H9 (cell line): Measurements from ENCODE around the gene STK32B. TPM values are rescaled to one million over a fixed set of nuclear protein-coding genes. Genes with fewer than 3 reads are reported as not detected.

Experiments
- DNase-seq: peaks from one replicate; pipeline ENCODE4 v3.0.0-alpha.2; 2017
- H2AFZ ChIP-seq: one replicate; pipeline ENCODE4 v1.6.1; 2013; ENCODE audit warnings: mild to moderate bottlenecking, low read length, control low read depth, moderate library complexity
- H2AK5ac ChIP-seq: 2 replicates; pipeline ENCODE4 v1.6.1; 2013; ENCODE audit warnings: low read length, control low read depth, mixed read lengths; ENCODE audit not compliant: insufficient read length
- H2BK120ac ChIP-seq: one replicate; pipeline ENCODE4 v1.6.1; 2013; ENCODE audit warnings: low read depth, mild to moderate bottlenecking, low read length, control low read depth, inconsistent platforms; ENCODE audit not compliant: poor library complexity, severe bottlenecking
- H2BK12ac ChIP-seq: 2 replicates; pipeline ENCODE4 v1.6.1; 2013; ENCODE audit warnings: low read length, control low read depth, mixed read lengths, low read depth; ENCODE audit not compliant: insufficient read length
- H2BK15ac ChIP-seq: 2 replicates; pipeline ENCODE4 v1.6.1; 2013; ENCODE audit warnings: low read depth, low read length, control low read depth
- H2BK20ac ChIP-seq: one replicate; pipeline ENCODE4 v1.6.1; 2013; ENCODE audit warnings: low read depth, mild to moderate bottlenecking, low read length, control low read depth, inconsistent platforms; ENCODE audit not compliant: poor library complexity, severe bottlenecking
- H2BK5ac ChIP-seq: 2 replicates; pipeline ENCODE4 v1.6.1; 2013; ENCODE audit warnings: low read length, control low read depth, mixed read lengths; ENCODE audit not compliant: insufficient read length
- H3K14ac ChIP-seq: 2 replicates; pipeline ENCODE4 v1.6.1; 2013; ENCODE audit warnings: low read length, control low read depth; ENCODE audit not compliant: insufficient read depth
- H3K18ac ChIP-seq: 2 replicates; pipeline ENCODE4 v1.6.1; 2013; ENCODE audit warnings: low read depth, mild to moderate bottlenecking, mixed read lengths, low read length, control low read depth; ENCODE audit not compliant: insufficient read length
- H3K23ac ChIP-seq: 2 replicates; pipeline ENCODE4 v1.6.1; 2013; ENCODE audit warnings: low read length, control low read depth, mixed read lengths, low read depth; ENCODE audit not compliant: insufficient read length
- H3K23me2 ChIP-seq: 2 replicates; pipeline ENCODE4 v1.6.1; 2013; ENCODE audit warnings: low read depth, mild to moderate bottlenecking, mixed read lengths, low read length, control low read depth; ENCODE audit not compliant: insufficient read length, poor library complexity, severe bottlenecking
- H3K27ac ChIP-seq: 2 replicates; pipeline ENCODE4 v1.5.1; 2013; ENCODE audit warnings: low read length, control low read depth, mixed read lengths, low read depth; ENCODE audit not compliant: insufficient read length
- H3K27me3 ChIP-seq: 2 replicates; pipeline ENCODE4 v1.6.1; 2013; ENCODE audit warnings: low read length, control low read depth, inconsistent platforms; ENCODE audit not compliant: insufficient read depth
- H3K4ac ChIP-seq: 2 replicates; pipeline ENCODE4 v1.6.1; 2013; ENCODE audit warnings: low read depth, mild to moderate bottlenecking, control low read depth, inconsistent platforms, low read length, moderate library complexity
- H3K4me1 ChIP-seq: 2 replicates; pipeline ENCODE4 v1.6.1; 2013; ENCODE audit warnings: low read length, control low read depth, inconsistent platforms; ENCODE audit not compliant: insufficient read depth
- H3K4me2 ChIP-seq: 2 replicates; pipeline ENCODE4 v1.6.1; 2013; ENCODE audit warnings: low read length, control low read depth, mixed read lengths; ENCODE audit not compliant: insufficient read length, insufficient read depth
- H3K56ac ChIP-seq: 2 replicates; pipeline ENCODE4 v1.6.1; 2013; ENCODE audit warnings: low read depth, mild to moderate bottlenecking, mixed read lengths, low read length, control low read depth; ENCODE audit not compliant: insufficient read length
- H3K79me1 ChIP-seq: 2 replicates; pipeline ENCODE4 v1.6.1; 2013; ENCODE audit warnings: low read depth, mild to moderate bottlenecking, moderate library complexity, low read length, control low read depth, inconsistent platforms; ENCODE audit not compliant: insufficient read depth, poor library complexity, severe bottlenecking
- H3K79me2 ChIP-seq: 2 replicates; pipeline ENCODE4 v1.6.1; 2013; ENCODE audit warnings: low read length, control low read depth, inconsistent platforms; ENCODE audit not compliant: insufficient read depth
- H3K9ac ChIP-seq: 2 replicates; pipeline ENCODE4 v1.6.1; 2013; ENCODE audit warnings: low read length, control low read depth, mixed read lengths; ENCODE audit not compliant: insufficient read length; ENCODE audit errors: extremely low read depth
- H3K9me3 ChIP-seq: one replicate; pipeline ENCODE4 v1.6.1; 2013; ENCODE audit warnings: low read depth, low read length, inconsistent platforms; ENCODE audit not compliant: control insufficient read depth
- H3T11ph ChIP-seq: one replicate; pipeline ENCODE4 v1.6.1; 2013; ENCODE audit warnings: mild to moderate bottlenecking, low read length, control low read depth, inconsistent platforms
- H4K20me1 ChIP-seq: one replicate; pipeline ENCODE4 v1.6.1; 2013; ENCODE audit not compliant: control insufficient read depth, insufficient read length, insufficient read depth
- H4K5ac ChIP-seq: 2 replicates; pipeline ENCODE4 v1.6.1; 2013; ENCODE audit warnings: low read depth, mild to moderate bottlenecking, mixed read lengths, low read length, control low read depth; ENCODE audit not compliant: insufficient read length
- H4K8ac ChIP-seq: replicated peaks from 2 replicates; pipeline ENCODE4 v1.6.1; 2013; ENCODE audit warnings: low read length, control low read depth, mixed read lengths, low read depth; ENCODE audit not compliant: insufficient read length
- H4K91ac ChIP-seq: 2 replicates; pipeline ENCODE4 v1.6.1; 2013; ENCODE audit warnings: low read depth, mild to moderate bottlenecking, moderate library complexity, mixed read lengths, low read length, control low read depth; ENCODE audit not compliant: insufficient read length
- H3K27ac Mint-ChIP-seq, 3 experiments: 2 replicates in 2 of 3; 3 replicates in 1 of 3; pipeline ENCODE4 v1.8.0; 2020 to 2021; ENCODE audit warnings: mixed read lengths in 3 of 3, mild to moderate bottlenecking in 1 of 3, moderate library complexity in 1 of 3
- H3K27me3 Mint-ChIP-seq: 2 replicates; pipeline ENCODE4 v1.8.0; 2021; ENCODE audit warnings: low read depth, mild to moderate bottlenecking, moderate library complexity, mixed read lengths
- H3K36me3 Mint-ChIP-seq, 3 experiments: 2 replicates in 2 of 3; 3 replicates in 1 of 3; pipeline ENCODE4 v1.8.0; 2020 to 2021; ENCODE audit warnings: low read depth in 3 of 3, mixed read lengths in 3 of 3; ENCODE audit not compliant: insufficient read depth in 1 of 3
- H3K4me1 Mint-ChIP-seq, 2 experiments: 2 replicates each; pipeline ENCODE4 v1.8.0; 2020; ENCODE audit warnings: mixed read lengths in 2 of 2
- H3K4me3 Mint-ChIP-seq, 2 experiments: 2 replicates in 1 of 2; 3 replicates in 1 of 2; pipeline ENCODE4 v1.8.0; 2020 to 2021; ENCODE audit warnings: mild to moderate bottlenecking in 2 of 2, mixed read lengths in 2 of 2, moderate library complexity in 1 of 2
- H3K9me3 Mint-ChIP-seq, 2 experiments: 2 replicates in 1 of 2; 3 replicates in 1 of 2; pipeline ENCODE4 v1.8.0; 2020; ENCODE audit warnings: mild to moderate bottlenecking in 2 of 2, mixed read lengths in 2 of 2, moderate library complexity in 1 of 2
- CTCF ChIP-seq: fragments of 200-600 bp; sonication (generic); conservative IDR thresholded peaks from 3 replicates; pipeline ENCODE4 v1.8.0; 2021; ENCODE audit warnings: antibody characterized with exemption, mild to moderate bottlenecking
- WGBS: extraction: QIAGEN DNeasy Blood & Tissue Kit; methylation state at CpG from one replicate; pipeline ENCODE4 v1.1.7; 2013; ENCODE audit warnings: missing lambda C conversion rate, low lambda C conversion rate, mixed read lengths; ENCODE audit not compliant: insufficient read length; ENCODE audit errors: extremely low coverage; 5-methylcytosine and 5-hydroxymethylcytosine counted together
- total RNA-seq: library from RNA; stranded (reverse); gene quantifications from 2 replicates; pipeline ENCODE4 v1.2.1, GENCODE V29; 2021

The STK32B gene
- total RNA-seq, 1 experiment from 2014 or later = 1.0 TPM

GRCh38 chr4:5203309-5203992 is 152.2 kb downstream of the STK32B start:
- no peak for TF ChIP-seq CTCF
- Histone ChIP-seq H2BK5ac (no peak overlapping the region), H3K9ac (no peak overlapping the region), H3K56ac (no peak overlapping the region), H3K23ac (no peak overlapping the region), H3T11ph (no peak overlapping the region), H2AFZ (no peak overlapping the region), H2AK5ac (no peak overlapping the region), H2BK15ac (no peak overlapping the region), H4K5ac (no peak overlapping the region), H2BK120ac (no peak overlapping the region), H4K20me1 (no peaks in the 10 kb centered on the region), H3K23me2 (no peaks in the 10 kb centered on the region), H3K4me1 (peaks cover 14% of the 10 kb centered on the region; the same call in 1 of the 2 replicates), H3K14ac (no peak overlapping the region), H3K18ac (no peak overlapping the region), H2BK20ac (no peak overlapping the region), H3K27ac (no peak overlapping the region), H4K8ac (no peak overlapping the region), H3K79me1 (no peaks in the 10 kb centered on the region), H3K4me2 (no peak overlapping the region), H2BK12ac (no peak overlapping the region), H3K4ac (no peak overlapping the region), H3K79me2 (no peaks in the 10 kb centered on the region), H4K91ac (no peak overlapping the region), H3K27me3 (no peaks in the 10 kb centered on the region), H3K9me3 (no peaks in the 10 kb centered on the region)
- Mint-ChIP-seq H3K4me3 (no peak overlapping the region; a peak in 1 of 5 replicates), H3K27me3 (peaks cover 2% of the 10 kb centered on the region), H3K36me3 (peaks cover 10 to 31% (median 18%) of the 10 kb centered on the region in 3 experiments), H3K9me3 (peaks cover 19 to 28% of the 10 kb centered on the region in 2 experiments), H3K4me1 (peaks cover 65 to 69% of the 10 kb centered on the region in 2 experiments), H3K27ac (peak overlapping the region in 1 of 3 experiments; percentile 57; a peak in 1 of 7 replicates)
- DNase-seq = no peak
- WGBS = no CpG with 5 or more reads among the region's 7 CpGs
